Fibroblast of skin of right biceps (primary cell): ENCODE measurements around the gene PDC.
A peak's percentile ranks its signal among the peaks of the same experiment; 100 is the strongest.

Source experiments
- DNase-seq: peaks from one replicate; pipeline ENCODE4 v3.0.0-alpha.2; 2013

Gene PDC

GRCh38 chr1:186461014-186461413 lies at the start of gene PDC:
PDC (minus strand) TSS chr1:186461114; CDS start chr1:186449459, 11,655 bp downstream.
- no peak for DNase-seq

- DNase-seq = peak; percentile 88
These were observed 42.3 kb upstream of the PDC start for GRCh38 chr1:186503190-186503589.

- DNase-seq = peak; percentile 84
These were observed 41.2 kb upstream of the PDC start for GRCh38 chr1:186502087-186502486.

- no peak for DNase-seq
These were observed 39.9 kb upstream of the PDC start for GRCh38 chr1:186500804-186501203.

GRCh38 chr1:186499571-186499970 lies 38.7 kb upstream of the PDC start:
- DNase-seq = no peak

- DNase-seq = peak; percentile 94
These were observed 37.9 kb upstream of the PDC start for GRCh38 chr1:186498695-186499389.

GRCh38 chr1:186498071-186498470 lies 37.2 kb upstream of the PDC start:
- no peak for DNase-seq

GRCh38 chr1:186497651-186498050 lies 36.7 kb upstream of the PDC start:
- DNase-seq = no peak

GRCh38 chr1:186496171-186496851 lies 35.4 kb upstream of the PDC start:
- no peak for DNase-seq

GRCh38 chr1:186494832-186495271 lies 33.9 kb upstream of the PDC start:
- peak; percentile 34 for DNase-seq

GRCh38 chr1:186492531-186493291 lies 31.8 kb upstream of the PDC start:
- DNase-seq = peak; percentile 39

- peak; percentile 31 for DNase-seq
These were observed 30.4 kb upstream of the PDC start for GRCh38 chr1:186491336-186491735.

GRCh38 chr1:186487163-186487562 lies 26.2 kb upstream of the PDC start:
- peak; percentile 91 for DNase-seq

GRCh38 chr1:186486061-186486460 lies 25.1 kb upstream of the PDC start:
- no peak for DNase-seq

- DNase-seq = no peak
These were observed 22.6 kb upstream of the PDC start for GRCh38 chr1:186483561-186483960.

- DNase-seq = peak; percentile 78
These were observed 21.8 kb upstream of the PDC start for GRCh38 chr1:186482661-186483255.

GRCh38 chr1:186481303-186481888 lies 20.5 kb upstream of the PDC start:
- DNase-seq = no peak

GRCh38 chr1:186479162-186479561 lies 18.2 kb upstream of the PDC start:
- no peak for DNase-seq

- DNase-seq = peak; percentile 77
These were observed 15.5 kb upstream of the PDC start for GRCh38 chr1:186476264-186477040.

- DNase-seq = peak; percentile 62
These were observed 13.3 kb upstream of the PDC start for GRCh38 chr1:186474208-186474607.

- no peak for DNase-seq
These were observed 12.1 kb upstream of the PDC start for GRCh38 chr1:186473047-186473446.

GRCh38 chr1:186465946-186466345 lies 5.0 kb upstream of the PDC start:
- peak; percentile 56 for DNase-seq
